Neural progenitor cell (in vitro differentiated cells): ENCODE measurements around the gene TPD52L1. TPM values are rescaled to one million over a fixed set of nuclear protein-coding genes. Genes with fewer than 3 reads are reported as not detected.

ENCODE experiments used
- DNase-seq: peaks from one replicate; pipeline ENCODE4 v3.0.0-alpha.2; 2016; ENCODE audit warnings: low spot score
- H2AFZ ChIP-seq: fragments of 200-600 bp; sonication (generic); replicated peaks from 2 replicates; pipeline ENCODE4 v1.6.1; 2016; ENCODE audit warnings: antibody characterized with exemption
- H3F3A ChIP-seq: fragments of 200-600 bp; sonication (generic); 2 replicates; pipeline ENCODE4 v1.6.1; 2016; ENCODE audit warnings: antibody characterized with exemption, low read depth
- H3K27ac ChIP-seq: fragments of 200-600 bp; sonication (generic); 2 replicates; pipeline ENCODE4 v1.5.1; 2016; ENCODE audit warnings: mild to moderate bottlenecking
- H3K27me3 ChIP-seq: fragments of 200-600 bp; sonication (generic); 2 replicates; pipeline ENCODE4 v1.6.1; 2016; ENCODE audit warnings: mild to moderate bottlenecking, moderate library complexity
- H3K36me3 ChIP-seq: fragments of 200-600 bp; sonication (generic); 2 replicates; pipeline ENCODE4 v1.5.1; 2016
- H3K4me1 ChIP-seq: fragments of 200-600 bp; sonication (generic); 2 replicates; pipeline ENCODE4 v1.6.1; 2016; ENCODE audit warnings: mixed run types
- H3K4me2 ChIP-seq: fragments of 200-600 bp; sonication (generic); 2 replicates; pipeline ENCODE4 v1.6.1; 2016
- H3K4me3 ChIP-seq: fragments of 200-600 bp; sonication (generic); 2 replicates; pipeline ENCODE4 v1.5.1; 2016
- H3K79me2 ChIP-seq: fragments of 200-600 bp; sonication (generic); 2 replicates; pipeline ENCODE4 v1.6.1; 2016; ENCODE audit warnings: low read depth
- H3K9ac ChIP-seq: fragments of 200-600 bp; sonication (generic); 2 replicates; pipeline ENCODE4 v1.6.1; 2016
- H3K9me3 ChIP-seq: fragments of 200-600 bp; sonication (generic); 2 replicates; pipeline ENCODE4 v1.5.1; 2016; ENCODE audit warnings: low read depth
- H4K20me1 ChIP-seq: fragments of 200-600 bp; sonication (generic); 2 replicates; pipeline ENCODE4 v1.6.1; 2016; ENCODE audit warnings: low read depth
- H3K27ac Mint-ChIP-seq: 3 replicates; pipeline ENCODE4 v1.8.0; 2021; ENCODE audit warnings: mixed read lengths
- H3K27me3 Mint-ChIP-seq: 2 replicates; pipeline ENCODE4 v1.8.0; 2022; ENCODE audit warnings: low read depth, mild to moderate bottlenecking, inconsistent platforms, moderate library complexity, mixed read lengths; ENCODE audit not compliant: insufficient read depth
- H3K36me3 Mint-ChIP-seq: 3 replicates; pipeline ENCODE4 v1.8.0; 2021; ENCODE audit warnings: mixed read lengths
- H3K4me1 Mint-ChIP-seq: 3 replicates; pipeline ENCODE4 v1.8.0; 2021; ENCODE audit warnings: mixed read lengths
- H3K4me3 Mint-ChIP-seq: 3 replicates; pipeline ENCODE4 v1.8.0; 2021; ENCODE audit warnings: mild to moderate bottlenecking, moderate library complexity, mixed read lengths
- H3K9me3 Mint-ChIP-seq: 3 replicates; pipeline ENCODE4 v1.8.0; 2020; ENCODE audit warnings: mixed read lengths
- EZH2 ChIP-seq: fragments of 200-600 bp; sonication (generic); IDR thresholded peaks from 2 replicates; pipeline ENCODE4 v1.6.1; 2017; ENCODE audit warnings: antibody characterized with exemption, mild to moderate bottlenecking, moderate library complexity
- EZH2phosphoT487 ChIP-seq: fragments of 200-600 bp; sonication (generic); IDR thresholded peaks from 2 replicates; pipeline ENCODE4 v1.6.1; 2017; ENCODE audit warnings: antibody characterized with exemption
- total RNA-seq: library from RNA; depleted of rRNA; stranded (reverse); fragments of >200 nt; gene quantifications from 2 replicates; pipeline ENCODE4 v1.2.3, GENCODE V29; 2015; ENCODE audit warnings: low replicate concordance
- TF ChIP-seq, protein P1 (sequence below): fragments of 200-600 bp; sonication (generic); IDR thresholded peaks from 2 replicates; pipeline ENCODE4 v1.5.1; 2017; ENCODE audit warnings: antibody characterized with exemption, mild to moderate bottlenecking

Gene TPD52L1
- total RNA-seq, 1 donor from 2014 or later, result 9.5 TPM

- H3F3A ChIP-seq, result no peaks in the 10 kb centered on the region
- no peaks in the 10 kb centered on the region for H3K36me3 Mint-ChIP-seq
Observed at GRCh38 chr6:125257351-125257750, 103.8 kb downstream of the TPD52L1 start.

DNA sequence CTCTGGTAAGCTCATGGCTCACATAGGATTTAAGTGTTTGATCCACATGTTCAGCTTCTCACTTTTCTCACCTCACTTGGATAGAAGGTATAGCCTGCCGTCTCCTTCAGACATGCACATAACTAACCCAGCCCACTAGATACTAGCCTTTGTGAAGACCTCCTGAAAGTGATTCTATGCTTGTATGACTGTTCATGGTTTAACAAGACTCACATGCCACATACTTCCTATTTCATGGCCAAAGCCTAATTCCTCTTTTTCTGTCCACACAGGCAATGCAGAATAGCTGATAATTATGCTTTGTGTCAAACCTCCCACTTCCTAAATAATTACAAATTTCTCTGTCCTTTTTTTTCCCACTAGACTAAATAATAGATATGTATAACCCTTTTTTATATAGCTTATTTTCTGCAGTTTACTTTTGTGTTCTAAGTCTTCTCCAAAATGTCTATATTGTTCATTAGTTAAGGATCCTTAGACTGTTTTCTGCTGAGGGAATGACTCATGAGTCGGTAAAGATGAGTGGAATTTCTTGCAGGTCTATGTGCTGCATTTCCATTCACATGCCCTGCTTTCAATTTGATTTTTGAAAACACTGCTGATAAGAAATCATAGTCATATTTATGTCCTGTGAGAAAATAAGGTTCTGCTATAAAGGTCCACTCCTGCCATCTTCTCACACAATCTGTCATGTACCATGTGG lies 105.2 kb downstream of the TPD52L1 start:
- Histone ChIP-seq H3F3A (no peaks in the 10 kb centered on the region), H3K4me2 (no peak overlapping the region), H3K36me3 (no peaks in the 10 kb centered on the region), H3K9me3 (no peaks in the 10 kb centered on the region), H2AFZ (no peak overlapping the region), H3K9ac (no peak overlapping the region), H3K79me2 (no peaks in the 10 kb centered on the region), H4K20me1 (no peaks in the 10 kb centered on the region), H3K27ac (no peak overlapping the region), H3K4me1 (no peaks in the 10 kb centered on the region), H3K4me3 (no peak overlapping the region), H3K27me3 (no peaks in the 10 kb centered on the region)
- H3K27ac Mint-ChIP-seq, result no peak overlapping the region
- no peaks in the 10 kb centered on the region for H3K27me3 Mint-ChIP-seq
- H3K4me3 Mint-ChIP-seq, result no peak overlapping the region
- no peak for DNase-seq
- no peaks in the 10 kb centered on the region for H3K4me1 Mint-ChIP-seq
- no peaks in the 10 kb centered on the region for H3K36me3 Mint-ChIP-seq
- TF ChIP-seq, protein P1, sequence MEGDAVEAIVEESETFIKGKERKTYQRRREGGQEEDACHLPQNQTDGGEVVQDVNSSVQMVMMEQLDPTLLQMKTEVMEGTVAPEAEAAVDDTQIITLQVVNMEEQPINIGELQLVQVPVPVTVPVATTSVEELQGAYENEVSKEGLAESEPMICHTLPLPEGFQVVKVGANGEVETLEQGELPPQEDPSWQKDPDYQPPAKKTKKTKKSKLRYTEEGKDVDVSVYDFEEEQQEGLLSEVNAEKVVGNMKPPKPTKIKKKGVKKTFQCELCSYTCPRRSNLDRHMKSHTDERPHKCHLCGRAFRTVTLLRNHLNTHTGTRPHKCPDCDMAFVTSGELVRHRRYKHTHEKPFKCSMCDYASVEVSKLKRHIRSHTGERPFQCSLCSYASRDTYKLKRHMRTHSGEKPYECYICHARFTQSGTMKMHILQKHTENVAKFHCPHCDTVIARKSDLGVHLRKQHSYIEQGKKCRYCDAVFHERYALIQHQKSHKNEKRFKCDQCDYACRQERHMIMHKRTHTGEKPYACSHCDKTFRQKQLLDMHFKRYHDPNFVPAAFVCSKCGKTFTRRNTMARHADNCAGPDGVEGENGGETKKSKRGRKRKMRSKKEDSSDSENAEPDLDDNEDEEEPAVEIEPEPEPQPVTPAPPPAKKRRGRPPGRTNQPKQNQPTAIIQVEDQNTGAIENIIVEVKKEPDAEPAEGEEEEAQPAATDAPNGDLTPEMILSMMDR, result no peak
- TF ChIP-seq EZH2 (no peak), EZH2phosphoT487 (no peak)
- H3K9me3 Mint-ChIP-seq, result no peaks in the 10 kb centered on the region

More at GRCh38 chr6:125257351-125257750, 103.8 kb downstream of the TPD52L1 start:
- H3K4me2 ChIP-seq, result no peak overlapping the region
- no peak overlapping the region for H3K27ac ChIP-seq
- no peak overlapping the region for H3K9ac ChIP-seq
- no peaks in the 10 kb centered on the region for H3K9me3 ChIP-seq
- no peaks in the 10 kb centered on the region for H3K36me3 ChIP-seq
- no peaks in the 10 kb centered on the region for H3K79me2 ChIP-seq
- H3K4me3 ChIP-seq, result no peak overlapping the region
- no peak for TF ChIP-seq EZH2
- TF ChIP-seq, protein P1, result no peak
- TF ChIP-seq EZH2phosphoT487, result no peak
- Mint-ChIP-seq H3K27ac (no peak overlapping the region), H3K27me3 (no peaks in the 10 kb centered on the region), H3K4me3 (no peak overlapping the region), H3K9me3 (no peaks in the 10 kb centered on the region), H3K4me1 (peaks cover 3% of the 10 kb centered on the region)
- no peaks in the 10 kb centered on the region for H3K27me3 ChIP-seq
- no peak overlapping the region for H2AFZ ChIP-seq
- peaks cover 5% of the 10 kb centered on the region for H3K4me1 ChIP-seq
- DNase-seq, result no peak
- H4K20me1 ChIP-seq, result no peaks in the 10 kb centered on the region

- no peak for TF ChIP-seq EZH2
- TF ChIP-seq, protein P1, result no peak
- TF ChIP-seq EZH2phosphoT487, result no peak
- H2AFZ ChIP-seq, result no peak overlapping the region
- no peaks in the 10 kb centered on the region for H3K27me3 Mint-ChIP-seq
- no peak overlapping the region for H3K9ac ChIP-seq
- H3K9me3 ChIP-seq, result no peaks in the 10 kb centered on the region
- H3K27ac Mint-ChIP-seq, result no peak overlapping the region
- no peaks in the 10 kb centered on the region for H3K4me1 Mint-ChIP-seq
- no peaks in the 10 kb centered on the region for H3K4me1 ChIP-seq
- H3K9me3 Mint-ChIP-seq, result no peaks in the 10 kb centered on the region
- no peaks in the 10 kb centered on the region for H3K36me3 Mint-ChIP-seq
- no peaks in the 10 kb centered on the region for H3F3A ChIP-seq
- DNase-seq, result no peak
- no peak overlapping the region for H3K4me2 ChIP-seq
- no peak overlapping the region for H3K27ac ChIP-seq
- no peak overlapping the region for H3K4me3 ChIP-seq
- no peaks in the 10 kb centered on the region for H3K79me2 ChIP-seq
- no peaks in the 10 kb centered on the region for H3K36me3 ChIP-seq
- no peaks in the 10 kb centered on the region for H4K20me1 ChIP-seq
- no peak overlapping the region for H3K4me3 Mint-ChIP-seq
- H3K27me3 ChIP-seq, result no peaks in the 10 kb centered on the region
Observed at GRCh38 chr6:125259354-125259736, 105.8 kb downstream of the TPD52L1 start.
